GM12892 (cell line): ENCODE measurements around the gene ADAMTS2.

Source experiments
- POLR2A ChIP-seq: IDR thresholded peaks from 2 replicates; pipeline ENCODE4 v1.6.1; 2011; ENCODE audit warnings: low read depth, low read length, control low read depth
- POLR2AphosphoS5 ChIP-seq: IDR thresholded peaks from 2 replicates; pipeline ENCODE4 v1.6.1; 2011; ENCODE audit warnings: low read depth, low read length, control low read depth
- TAF1 ChIP-seq: IDR thresholded peaks from 2 replicates; pipeline ENCODE4 v1.6.1; 2011; ENCODE audit warnings: low read depth, mild to moderate bottlenecking, control low read depth, low read length, borderline replicate concordance

GRCh38 chr5:179292202-179292601 lies 53.1 kb downstream of the ADAMTS2 start:
- TF ChIP-seq POLR2A (no peak), TAF1 (no peak), POLR2AphosphoS5 (no peak)
